Measurements from ENCODE around the gene FGF14.
"Not testable (repeated sequence)": the region's sequence is repeated elsewhere in the genome, so short reads cannot be mapped to it uniquely, and the experiment has no call there.

The FGF14 gene

DNA sequence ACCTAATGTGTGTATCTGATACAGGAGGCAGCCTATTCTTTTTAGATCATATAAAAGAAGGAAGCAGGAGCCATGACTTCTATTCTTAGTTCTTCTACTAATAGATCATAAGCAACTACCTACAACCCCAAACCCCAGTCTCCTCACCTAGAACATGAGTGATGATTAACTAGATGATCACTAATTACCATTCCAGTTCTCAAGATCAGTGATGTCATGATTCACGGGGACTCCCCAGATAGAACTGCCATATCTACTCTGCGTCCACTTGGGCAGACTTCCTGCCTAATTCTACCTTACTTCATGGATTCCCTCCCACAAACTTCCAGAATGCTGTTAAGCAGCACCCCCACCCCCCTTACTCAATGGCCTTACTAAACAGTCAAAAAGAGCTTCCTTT, 380.1 kb downstream of the FGF14 start:
- no peak for DNase-seq

DNA sequence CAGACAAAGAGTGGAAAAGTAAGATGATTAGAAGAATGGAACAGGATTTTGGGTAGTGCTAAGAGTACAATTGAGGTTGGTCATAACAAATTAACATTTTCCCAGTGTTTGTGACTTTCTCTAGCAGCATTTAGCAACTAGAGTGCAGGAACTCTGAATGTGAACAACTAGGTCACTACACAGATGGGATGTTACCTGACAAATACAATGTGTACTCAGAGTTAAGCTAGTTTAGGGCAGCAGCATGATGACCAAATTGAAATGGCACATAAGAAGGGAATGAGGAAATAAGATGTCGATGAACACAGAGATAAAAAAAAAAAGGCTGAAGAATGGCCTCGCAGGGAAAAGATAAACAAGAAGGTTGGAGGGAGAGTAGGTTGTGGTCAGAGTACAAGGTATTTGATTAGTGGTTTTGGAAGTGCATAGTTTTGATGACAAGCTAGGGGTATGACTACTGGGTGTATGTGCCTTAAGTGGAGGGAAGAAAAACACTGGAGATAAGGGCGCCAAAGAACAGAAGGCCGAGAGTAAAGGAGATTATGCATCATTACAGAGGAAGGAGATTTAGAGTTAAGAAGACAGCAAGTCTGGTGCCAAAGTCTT, 381.1 kb downstream of the FGF14 start:
- DNase-seq, result no peak

DNA sequence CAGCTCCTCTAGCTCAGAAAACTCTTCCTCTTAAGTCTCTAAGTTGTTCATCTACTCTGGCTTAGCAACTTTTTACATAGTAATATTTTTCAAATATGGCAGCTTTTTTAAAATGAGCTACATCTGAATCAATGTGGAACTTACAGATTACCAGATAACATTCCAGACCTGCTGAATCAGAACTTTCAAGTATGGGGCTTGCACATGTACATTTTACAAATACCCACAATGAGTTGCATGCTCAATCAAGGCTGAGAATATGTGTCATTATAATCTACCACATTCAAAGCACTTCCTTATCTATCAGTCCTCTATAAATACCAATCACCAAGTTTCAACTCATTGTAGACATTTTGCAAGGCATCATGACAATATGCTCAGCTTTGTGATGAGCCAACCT, 383.1 kb downstream of the FGF14 start:
- DNase-seq, result no peak

DNA sequence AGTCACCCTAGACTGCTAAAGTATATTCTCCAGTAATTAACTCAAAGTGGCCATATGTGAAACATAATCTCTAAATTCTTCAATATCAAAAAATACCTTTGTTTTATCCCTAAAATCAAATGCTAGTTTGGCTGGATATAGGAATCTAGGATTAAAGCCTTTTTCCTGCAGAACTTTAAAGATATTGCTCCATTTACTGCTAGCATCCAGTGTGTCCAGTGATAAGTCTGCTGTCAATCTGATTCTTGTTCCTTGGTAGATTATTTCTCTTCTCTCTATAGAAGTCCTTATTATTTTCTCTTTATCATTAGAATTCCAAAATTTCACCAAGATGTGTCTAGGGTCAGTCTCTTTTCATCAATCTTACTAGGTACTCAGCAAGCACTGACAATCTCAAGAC, 384.6 kb downstream of the FGF14 start:
- no peak for DNase-seq

DNA sequence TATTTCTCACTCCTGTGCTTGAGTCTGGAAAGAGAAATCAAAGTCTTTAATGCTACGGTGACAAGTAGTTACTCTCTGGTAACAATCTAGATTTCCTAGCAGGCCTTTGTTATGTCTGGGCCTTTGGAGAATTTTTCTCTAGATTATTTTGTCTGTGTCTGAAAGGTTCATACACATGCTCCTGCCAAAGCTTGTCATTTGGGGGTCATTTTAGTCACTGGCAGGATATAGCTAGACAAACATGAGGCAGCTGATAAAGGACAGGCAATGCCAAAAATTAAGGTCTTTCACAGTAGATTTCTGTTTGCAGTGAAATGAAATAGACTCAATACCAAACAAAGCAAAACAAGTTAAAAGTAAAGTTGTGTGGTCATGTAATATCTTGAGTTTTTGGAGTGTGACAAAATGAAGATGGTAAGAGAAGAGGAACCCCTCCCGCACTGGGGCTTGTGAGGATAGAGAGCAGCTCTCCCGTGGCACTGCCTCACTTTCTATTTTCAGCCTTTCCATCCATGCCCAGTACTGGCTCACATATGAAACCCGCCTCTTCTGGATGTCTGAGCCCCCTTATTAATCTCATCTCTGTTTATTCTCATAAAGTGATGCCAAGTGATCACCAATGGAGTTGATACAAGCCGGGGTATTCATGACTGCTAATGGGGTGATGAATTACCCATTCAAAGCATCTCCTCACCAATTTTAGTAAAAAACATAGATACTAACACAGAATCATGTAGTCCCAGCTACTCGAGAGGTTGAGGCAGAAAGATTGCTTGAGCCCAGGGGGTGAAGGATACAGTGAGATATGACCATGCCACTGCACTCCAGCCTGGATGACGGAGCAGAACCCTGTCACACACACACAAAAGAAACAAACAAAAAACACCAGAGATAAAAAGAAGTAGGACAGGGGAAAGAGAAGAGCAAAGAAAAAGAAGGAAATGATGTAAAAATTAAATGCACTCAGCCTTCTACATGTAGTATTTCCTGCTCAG, 389.3 kb downstream of the FGF14 start:
- DNase-seq, result no peak

DNA sequence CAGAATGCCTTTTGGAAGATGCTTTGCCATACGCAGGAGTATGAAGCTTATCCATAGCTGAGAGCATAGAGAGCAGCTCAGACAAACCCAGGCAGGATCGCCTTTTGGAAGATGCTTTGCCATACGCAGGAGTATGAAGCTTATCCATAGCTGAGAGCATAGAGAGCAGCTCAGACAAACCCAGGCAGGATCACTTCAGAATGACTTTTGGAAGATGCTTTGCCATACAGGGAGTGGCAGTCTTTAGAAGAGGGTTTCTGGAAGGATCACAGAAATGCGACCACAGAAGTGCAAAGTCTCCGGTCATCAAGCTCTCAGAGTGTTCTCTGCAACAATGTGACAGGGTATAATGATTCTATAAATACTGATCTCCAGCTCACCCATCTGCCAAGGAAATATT, 390.4 kb downstream of the FGF14 start:
- DNase-seq, result not testable (repeated sequence)

DNA sequence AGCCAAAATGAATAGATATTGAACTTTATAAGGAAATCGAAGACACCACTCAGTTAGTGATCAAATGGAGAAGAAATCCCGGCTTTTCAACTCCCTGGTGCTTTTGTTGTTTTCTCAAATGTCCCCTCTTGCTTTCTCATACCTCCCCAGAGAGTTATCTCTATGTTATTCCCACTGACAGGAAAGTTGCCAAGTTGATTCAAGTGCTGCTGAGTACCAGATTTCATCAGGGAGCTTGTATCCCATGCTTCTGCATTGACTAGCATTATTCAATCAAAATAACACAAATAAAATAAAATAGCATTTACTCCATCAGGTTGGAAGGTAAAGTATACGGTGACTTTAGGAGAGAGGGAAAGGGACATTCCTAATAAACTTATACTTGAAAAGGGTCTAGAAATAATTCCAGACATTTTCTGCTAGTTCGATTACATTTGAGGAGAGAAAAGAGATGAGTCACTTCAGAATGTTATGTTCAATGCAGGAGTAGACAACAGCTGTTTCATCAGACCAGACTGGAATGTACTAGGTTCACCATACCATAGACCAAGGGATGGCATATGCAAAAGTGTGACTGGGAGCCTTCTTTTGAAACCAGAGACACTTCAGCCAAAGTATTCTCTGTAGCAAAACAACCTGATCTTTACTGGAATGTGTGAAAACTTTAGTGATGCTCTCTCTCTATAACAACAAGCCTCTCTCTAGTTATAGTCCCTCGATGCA, 397.8 kb downstream of the FGF14 start:
- DNase-seq, result no peak

DNA sequence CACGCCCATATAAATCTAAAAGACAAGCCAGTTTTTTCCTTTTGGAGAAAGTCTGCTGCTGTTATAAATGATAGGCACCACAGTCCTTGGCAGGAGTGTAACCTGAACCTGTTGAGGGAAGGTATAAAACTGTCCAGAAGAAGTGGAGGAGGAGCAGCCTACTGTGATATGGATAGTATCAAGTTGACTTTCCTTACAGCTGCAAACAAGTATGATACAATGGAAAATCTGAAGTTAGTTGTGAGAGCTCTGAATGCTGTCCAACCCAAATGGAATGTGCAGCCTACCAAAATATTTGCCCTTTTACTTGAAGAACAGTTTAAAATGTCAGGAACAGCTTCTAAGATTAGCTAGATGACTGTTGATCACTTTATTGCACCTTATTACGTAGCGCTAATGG, 399.6 kb downstream of the FGF14 start:
- DNase-seq, result no peak

DNA sequence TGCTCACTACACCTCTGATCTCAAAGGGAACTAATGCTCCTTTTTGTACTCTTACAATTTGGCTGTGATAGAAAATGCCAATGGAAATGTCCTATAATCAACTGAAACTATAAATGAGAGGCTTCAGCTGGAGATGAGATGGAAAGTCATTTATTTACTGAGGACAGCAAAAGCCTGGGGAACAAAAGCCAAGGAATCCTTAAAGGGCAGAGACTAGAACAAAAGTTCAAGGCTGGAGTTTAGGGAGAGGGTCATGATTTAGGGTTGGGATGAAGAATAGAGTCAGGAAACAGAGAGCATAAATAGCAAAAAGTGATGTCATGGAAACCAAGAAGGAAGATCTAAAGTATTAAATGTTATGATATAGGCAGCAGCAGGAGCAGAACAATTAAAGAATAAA, 401.1 kb downstream of the FGF14 start:
- DNase-seq, result no peak

DNA sequence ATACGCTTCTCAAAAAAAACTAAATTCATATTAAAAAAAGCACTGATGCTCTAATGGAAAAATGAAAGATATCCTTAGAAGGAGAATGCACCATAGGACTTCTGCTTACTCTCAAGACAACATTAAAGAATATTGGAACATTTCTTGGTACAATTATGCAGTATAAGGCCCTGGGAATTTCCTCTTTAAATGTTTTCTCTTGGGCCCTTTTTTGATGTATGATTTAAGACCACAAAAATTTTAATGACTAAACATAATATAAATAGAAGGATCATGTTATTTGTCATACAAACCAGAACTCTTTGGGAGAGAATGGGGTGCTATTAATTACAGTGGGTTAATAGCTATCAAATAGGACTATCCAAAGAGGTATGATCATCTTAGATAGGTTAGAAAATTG, 403.7 kb downstream of the FGF14 start:
- DNase-seq, result no peak

DNA sequence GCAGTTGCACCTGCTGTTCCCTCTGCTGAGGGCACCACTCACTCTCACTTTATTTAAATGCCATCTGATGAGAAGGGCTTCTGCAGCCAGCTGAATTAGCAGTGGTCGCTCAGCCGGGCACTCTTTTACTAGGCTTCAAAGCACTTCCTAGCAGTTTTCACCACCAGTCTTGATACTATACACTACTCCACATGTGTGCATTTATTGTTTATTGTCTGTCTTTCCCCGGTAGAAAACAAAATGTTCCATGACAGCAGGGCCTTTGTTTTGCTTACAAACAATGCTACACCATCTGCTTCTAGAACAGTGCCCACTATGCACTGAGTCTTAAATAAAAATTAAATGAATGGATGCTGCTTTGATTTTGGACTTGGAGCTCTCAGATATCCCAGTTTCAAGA, 404.9 kb downstream of the FGF14 start:
- DNase-seq, result no peak

DNA sequence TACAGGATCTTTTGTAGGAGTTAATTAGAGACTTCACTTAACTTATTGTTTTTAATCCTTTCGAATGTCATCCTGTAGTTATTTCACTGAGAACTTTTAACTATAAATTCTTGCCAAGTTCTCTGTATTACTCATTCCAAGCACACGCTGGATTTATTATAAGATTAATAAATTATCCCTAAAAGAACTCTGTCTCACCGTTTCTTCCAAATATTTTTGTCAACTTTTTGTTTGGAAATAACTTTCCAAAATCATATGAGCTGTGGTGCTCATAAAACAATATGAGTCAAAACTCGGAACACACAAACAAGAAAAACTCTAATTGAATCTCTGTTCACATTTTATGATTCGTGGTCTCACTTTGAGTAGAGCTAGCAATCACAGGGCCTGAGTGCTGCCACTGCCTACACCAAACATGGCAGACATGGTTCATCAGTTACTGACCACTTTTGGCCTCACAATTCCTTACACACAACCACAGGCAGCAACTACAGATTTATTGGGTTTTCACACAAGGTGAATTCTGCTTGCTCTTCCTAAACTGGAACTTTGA, 412.0 kb downstream of the FGF14 start:
- no peak for DNase-seq

DNA sequence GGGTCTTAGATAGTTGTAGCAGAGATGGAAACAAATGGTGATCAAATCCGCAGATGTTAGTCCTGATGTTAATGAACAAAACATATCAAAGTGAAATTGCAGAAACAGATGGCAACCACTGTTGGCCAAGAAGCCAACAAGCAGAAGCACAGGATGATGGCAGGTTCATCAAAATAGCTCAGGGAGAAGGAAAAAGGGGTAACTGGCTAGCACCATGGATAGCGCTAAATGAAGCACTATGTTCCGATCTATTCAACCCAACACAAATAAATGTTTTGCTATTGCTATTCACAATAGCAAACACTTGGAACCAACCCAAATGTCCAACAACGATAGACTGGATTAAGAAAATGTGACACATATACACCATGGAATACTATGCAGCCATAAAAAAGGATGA, 413.7 kb downstream of the FGF14 start:
- no peak for DNase-seq

DNA sequence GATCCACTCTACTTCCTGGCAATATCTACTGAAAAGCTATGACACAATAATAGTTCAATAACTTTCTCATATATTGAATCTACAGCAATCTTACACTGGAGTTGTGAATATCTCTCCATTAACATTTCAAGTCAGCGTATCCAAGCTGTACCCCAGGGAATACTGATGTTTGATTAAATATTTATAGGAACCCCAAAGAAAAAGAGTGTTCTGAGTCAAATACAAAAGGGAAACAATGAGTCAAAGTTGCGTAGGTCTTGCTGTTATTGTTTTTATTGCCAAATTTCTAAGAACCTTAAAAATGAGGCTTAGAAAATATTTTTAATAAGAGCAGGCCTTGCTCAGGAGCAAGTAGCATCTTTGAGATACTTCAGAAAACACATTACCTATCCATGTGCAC, 415.5 kb downstream of the FGF14 start:
- no peak for DNase-seq

DNA sequence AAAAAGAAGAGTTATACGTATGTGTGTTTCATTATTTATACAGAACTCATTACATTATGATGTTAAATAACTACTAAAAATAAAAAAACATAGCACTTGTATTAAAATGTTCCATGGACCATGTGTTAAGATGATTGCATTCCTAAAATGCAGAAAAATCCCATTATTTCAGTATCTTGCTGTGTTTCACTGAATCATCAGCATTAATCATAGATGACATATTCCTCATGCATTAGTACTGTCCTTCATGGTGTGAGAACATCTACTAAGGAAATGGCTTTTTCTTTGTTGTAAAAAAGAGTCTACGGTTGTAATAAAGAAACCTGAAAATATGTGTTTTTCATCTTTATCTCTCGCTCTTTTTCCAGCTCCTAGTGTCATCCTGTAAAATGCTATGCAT, 416.5 kb downstream of the FGF14 start:
- no peak for DNase-seq

DNA sequence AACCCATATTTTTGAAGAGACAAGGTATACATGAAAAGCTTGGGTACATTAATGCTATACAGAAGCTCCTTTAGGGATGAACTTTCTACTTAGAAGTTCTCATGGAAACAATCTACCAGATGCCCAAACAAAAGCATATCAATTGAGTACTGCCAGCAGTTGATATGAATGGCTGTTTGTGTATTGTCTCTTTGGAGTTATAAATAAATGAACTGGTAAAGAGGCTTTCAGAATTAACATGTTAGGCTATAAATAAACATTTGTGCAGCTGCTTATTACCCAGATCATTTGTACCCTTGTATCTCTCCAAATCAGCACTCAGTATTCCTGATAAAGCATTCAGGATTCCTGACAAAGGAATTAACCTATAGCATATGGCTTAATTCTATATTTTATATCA, 418.9 kb downstream of the FGF14 start:
- no peak for DNase-seq

DNA sequence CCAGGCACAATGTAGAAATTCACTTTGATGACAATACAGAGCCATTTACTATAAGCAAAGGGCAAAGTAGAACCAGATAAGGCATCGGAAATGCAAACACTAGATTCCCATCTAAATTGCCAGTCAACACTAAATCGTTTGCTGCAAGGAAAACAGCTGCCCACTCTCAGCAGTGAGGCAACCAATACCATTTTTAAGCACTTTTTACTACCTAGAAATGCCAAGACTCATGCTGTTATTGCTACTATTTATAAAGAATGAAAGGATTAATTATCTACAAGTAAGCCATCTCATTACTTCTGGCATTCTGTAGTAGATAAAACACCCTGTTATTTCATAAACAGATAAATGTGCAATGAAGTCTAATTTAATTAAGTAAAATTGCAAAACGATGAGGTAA, 422.0 kb downstream of the FGF14 start:
- DNase-seq, result no peak

DNA sequence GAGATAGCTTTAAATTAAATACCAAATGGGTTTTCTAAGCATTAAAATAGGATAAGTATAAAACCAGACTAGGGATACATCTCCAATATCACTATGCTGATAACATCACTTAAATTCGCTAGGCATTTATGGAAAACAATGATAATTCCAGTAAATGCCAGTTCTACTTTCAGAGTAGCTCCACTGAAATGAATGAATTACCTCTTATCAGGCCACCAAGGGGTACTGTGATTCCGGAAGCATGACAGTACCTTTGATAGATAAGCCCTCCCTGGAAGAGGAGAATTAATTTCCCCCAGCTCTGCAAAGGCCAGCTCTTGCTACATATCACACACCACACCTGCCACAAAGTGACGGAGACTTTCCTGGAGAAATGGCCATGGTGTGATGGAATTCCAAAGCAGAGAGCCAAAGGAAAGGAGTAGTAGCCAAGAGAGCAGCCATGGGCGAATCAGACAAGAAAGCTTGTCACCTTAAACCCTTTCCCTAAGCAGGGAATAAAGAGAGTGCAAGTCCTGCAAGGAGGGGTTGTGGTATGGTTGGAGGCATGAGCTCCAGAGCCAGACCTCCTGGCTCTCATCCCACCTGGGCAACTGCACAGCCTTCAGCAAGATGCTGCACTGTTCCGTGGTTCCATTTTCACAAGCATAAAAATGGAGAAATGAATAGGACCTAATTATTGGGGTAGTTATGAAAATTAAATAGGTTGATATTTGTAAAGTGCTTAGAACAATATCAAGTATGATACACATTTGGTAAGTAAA, 423.1 kb downstream of the FGF14 start:
- no peak for DNase-seq

DNA sequence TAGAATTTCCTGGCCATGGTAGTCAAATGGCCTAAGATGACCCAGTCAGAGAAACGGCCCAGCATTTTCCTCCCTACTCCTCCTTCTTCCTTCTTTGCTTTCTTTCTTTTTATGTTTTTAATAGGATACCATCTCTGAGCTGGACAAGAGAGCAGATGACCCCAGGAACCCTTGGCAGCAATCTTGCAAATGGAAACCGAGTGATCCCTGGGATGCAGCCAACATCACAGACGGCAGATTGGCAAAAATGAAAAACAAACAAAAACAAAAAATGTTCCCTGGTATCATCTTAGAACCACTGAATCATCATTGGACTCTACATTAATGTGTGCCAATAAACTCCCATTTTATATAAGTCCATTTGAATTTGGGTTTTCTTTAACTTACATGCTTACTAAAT, 424.4 kb downstream of the FGF14 start:
- DNase-seq, result no peak

DNA sequence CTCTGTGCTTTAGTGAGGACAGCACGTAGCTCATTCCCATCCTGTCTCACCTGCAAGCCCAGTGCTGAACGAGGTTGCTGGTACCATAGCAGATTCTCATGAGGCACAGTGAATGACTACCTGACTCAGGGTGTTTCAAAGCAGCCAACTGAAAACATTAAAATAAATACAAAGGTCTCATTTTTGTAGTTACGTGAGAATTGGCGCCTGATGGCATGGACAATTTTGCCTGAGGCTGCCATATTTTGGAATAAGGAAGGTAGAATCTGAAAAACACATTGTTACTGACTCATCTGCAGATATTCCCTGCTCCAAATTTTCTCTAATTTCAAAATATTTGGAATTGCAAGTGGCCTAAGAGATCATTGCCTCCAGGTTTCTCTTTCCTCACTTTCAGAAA, 429.7 kb downstream of the FGF14 start:
- DNase-seq, result no peak

DNA sequence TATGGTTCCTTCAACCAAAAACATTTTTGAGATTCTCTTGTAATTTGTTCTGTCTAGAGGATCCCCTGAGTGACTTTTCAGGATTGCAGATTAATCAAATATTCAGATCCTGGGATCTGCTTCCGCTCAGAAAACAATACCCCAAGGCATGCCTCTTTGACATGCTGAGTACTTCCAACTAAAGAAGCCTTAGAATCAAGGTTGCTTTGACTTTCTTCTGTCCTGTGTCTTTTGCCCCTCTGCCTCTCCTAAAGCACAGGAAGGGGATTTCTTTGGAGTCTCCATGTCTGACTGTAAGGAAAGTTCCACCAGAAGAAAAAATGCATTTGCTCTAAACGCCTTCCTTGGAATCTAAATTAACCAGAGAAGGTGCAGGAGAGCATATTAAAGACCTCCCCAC, 431.5 kb downstream of the FGF14 start:
- DNase-seq, result no peak

DNA sequence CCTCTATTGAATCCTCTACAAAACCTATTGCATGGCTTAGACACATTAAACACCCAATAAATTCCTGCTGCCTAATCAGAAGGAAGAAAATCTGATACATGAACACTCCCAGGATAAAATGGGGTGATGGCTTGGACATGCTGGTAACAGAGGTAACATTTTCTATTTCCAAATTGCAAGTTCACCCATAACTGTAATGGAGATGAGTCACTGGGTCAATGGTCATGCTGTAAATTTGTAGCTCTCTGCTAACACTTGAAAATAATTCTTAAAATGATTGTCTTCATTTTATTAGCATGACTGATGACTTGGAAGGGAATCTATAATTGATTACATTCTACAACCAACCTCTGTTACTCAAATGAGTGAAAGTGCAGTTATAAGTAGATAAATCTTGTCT, 434.1 kb downstream of the FGF14 start:
- no peak for DNase-seq

DNA sequence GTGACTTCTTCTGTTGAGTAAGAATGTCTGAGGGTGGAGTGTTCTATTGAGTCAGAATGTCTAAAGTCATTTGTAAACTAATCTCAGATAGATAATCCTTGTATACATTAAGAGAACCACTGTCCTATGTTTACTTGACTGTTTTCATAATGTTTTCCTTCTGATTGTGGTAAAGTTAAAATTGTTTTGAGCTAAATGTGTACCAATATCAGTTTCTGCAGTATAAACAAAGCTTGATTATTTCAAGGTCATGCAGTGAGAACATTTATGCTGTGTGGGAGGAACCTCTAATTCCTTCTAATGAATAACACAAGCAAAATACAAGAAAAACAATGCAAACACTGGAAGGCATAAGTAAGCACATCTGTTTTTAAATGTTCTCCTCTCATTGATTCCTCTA, 434.6 kb downstream of the FGF14 start:
- no peak for DNase-seq

Measured in femur (tissue), 1 donor.